Peyer's patch (tissue), 4 donors: ENCODE measurements around the gene MTRFR.
"Not testable (repeated sequence)": the region's sequence is repeated elsewhere in the genome, so short reads cannot be mapped to it uniquely, and the experiment has no call there.

Experiments
- CTCF ChIP-seq, 6 experiments: fragments of 450-650 bp in 4 of 6; fragments of 200-600 bp in 2 of 6; sonication (generic) in 1 of 6; IDR thresholded peaks; one replicate each; pipeline ENCODE4 v1.5.1; 2017 to 2019; ENCODE audit warnings: antibody characterized with exemption in 6 of 6, mild to moderate bottlenecking in 3 of 6, moderate library complexity in 1 of 6
- POLR2A ChIP-seq, 2 donors: fragments of 450-650 bp; IDR thresholded peaks; one replicate each; pipeline ENCODE4 v1.5.1; 2017; ENCODE audit warnings: antibody characterized with exemption in 2 of 2, mild to moderate bottlenecking in 2 of 2, moderate library complexity in 2 of 2

DNA sequence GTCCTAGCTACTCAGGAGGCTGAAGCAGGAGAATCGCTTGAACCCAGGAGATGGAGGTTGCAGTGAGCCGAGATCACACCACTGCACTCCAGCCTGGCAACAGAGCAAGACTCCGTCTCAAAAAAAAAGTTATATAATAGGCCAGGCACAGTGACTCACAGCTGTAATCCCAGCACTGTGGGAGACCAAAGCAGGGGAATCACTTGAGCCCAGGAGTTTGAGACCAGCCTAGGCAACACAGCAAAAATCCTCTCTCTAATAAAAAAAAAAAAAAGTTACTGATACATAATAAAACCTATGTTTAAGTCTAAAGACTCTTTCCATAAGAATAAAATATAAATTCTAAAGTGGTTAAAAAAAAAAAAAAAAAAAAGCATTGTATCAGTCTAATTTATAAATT, 26.4 kb upstream of the MTRFR start:
- TF ChIP-seq POLR2A, CTCF (IDR thresholded peaks at IDR 0.05): not testable (repeated sequence)
